Liver (tissue), 3 donors: ENCODE measurements around the gene ANKRD44.

Experiments used
- CTCF ChIP-seq: fragments of 150-350 bp; IDR thresholded peaks from 2 replicates; pipeline ENCODE4 v1.5.1; 2017; ENCODE audit warnings: improper control_type of control experiment, low read depth, low read length; ENCODE audit not compliant: missing input control
- MAX ChIP-seq: IDR thresholded peaks from 2 replicates; pipeline ENCODE4 v1.6.1; 2016; ENCODE audit warnings: antibody characterized with exemption
- SP1 ChIP-seq: IDR thresholded peaks from 2 replicates; pipeline ENCODE4 v1.6.1; 2018; ENCODE audit warnings: antibody characterized with exemption, mild to moderate bottlenecking
- TAF1 ChIP-seq: conservative IDR thresholded peaks from 2 replicates; pipeline ENCODE4 v1.6.1; 2016; ENCODE audit warnings: antibody characterized with exemption, mild to moderate bottlenecking
- donor health status: healthy.
- donor health status: healthy.

GRCh38 chr2:197332641-197333040, 22.1 kb upstream of the ANKRD44 start:
- TF ChIP-seq SP1 (no peak), CTCF (no peak), TAF1 (no peak), MAX (no peak)
